MM.1S (cell line): ENCODE data around the gene PCNT.

ENCODE experiments used
- DNase-seq: peaks from one replicate; pipeline ENCODE4 v3.0.0-alpha.2; 2015
- H2AFZ ChIP-seq: fragments of 300-600 bp; sonication (generic); 2 replicates; pipeline ENCODE4 v1.6.0; 2016; ENCODE audit warnings: antibody characterized with exemption, low read length
- H3F3A ChIP-seq: fragments of 300-600 bp; sonication (generic); 2 replicates; pipeline ENCODE4 v1.6.1; 2016; ENCODE audit warnings: mild to moderate bottlenecking, antibody characterized with exemption, low read length, moderate library complexity, mixed read lengths; ENCODE audit not compliant: insufficient read depth
- H3K27ac ChIP-seq: fragments of 300-600 bp; sonication (generic); 2 replicates; pipeline ENCODE4 v1.5.1; 2016; ENCODE audit warnings: mild to moderate bottlenecking, low read length
- H3K27me3 ChIP-seq: fragments of 300-600 bp; sonication (generic); replicated peaks from 2 replicates; pipeline ENCODE4 v1.6.0; 2016; ENCODE audit warnings: low read length; ENCODE audit not compliant: insufficient read depth
- H3K36me3 ChIP-seq: fragments of 300-600 bp; sonication (generic); replicated peaks from 2 replicates; pipeline ENCODE4 v1.6.1; 2016; ENCODE audit warnings: mild to moderate bottlenecking, low read length, mixed read lengths; ENCODE audit not compliant: insufficient read depth
- H3K4me1 ChIP-seq: fragments of 300-600 bp; sonication (generic); 2 replicates; pipeline ENCODE4 v1.6.1; 2016; ENCODE audit warnings: low read length, mixed read lengths
- H3K4me2 ChIP-seq: fragments of 300-600 bp; sonication (generic); 2 replicates; pipeline ENCODE4 v1.6.0; 2016; ENCODE audit warnings: low read depth, low read length
- H3K4me3 ChIP-seq: fragments of 300-600 bp; sonication (generic); 2 replicates; pipeline ENCODE4 v1.5.1; 2016; ENCODE audit warnings: low read length, mixed read lengths
- H3K79me2 ChIP-seq: fragments of 300-600 bp; sonication (generic); 2 replicates; pipeline ENCODE4 v1.6.1; 2016; ENCODE audit warnings: mixed run types, low read length, mixed read lengths
- H3K9ac ChIP-seq: fragments of 300-600 bp; sonication (generic); 2 replicates; pipeline ENCODE4 v1.6.1; 2016; ENCODE audit warnings: low read length, mixed read lengths
- H3K9me2 ChIP-seq: fragments of 300-600 bp; sonication (generic); replicated peaks from 2 replicates; pipeline ENCODE4 v1.6.1; 2016; ENCODE audit warnings: mild to moderate bottlenecking, low read length, mixed read lengths; ENCODE audit not compliant: insufficient read depth
- H3K9me3 ChIP-seq: fragments of 300-600 bp; sonication (generic); replicated peaks from 2 replicates; pipeline ENCODE4 v1.6.1; 2016; ENCODE audit warnings: mild to moderate bottlenecking, low read length, mixed read lengths; ENCODE audit not compliant: insufficient read depth
- H4K20me1 ChIP-seq: fragments of 300-600 bp; sonication (generic); 2 replicates; pipeline ENCODE4 v1.6.1; 2016; ENCODE audit warnings: mild to moderate bottlenecking, low read length, moderate library complexity, mixed read lengths; ENCODE audit not compliant: insufficient read depth
- CTCF ChIP-seq: fragments of 300-600 bp; sonication (generic); IDR thresholded peaks from 2 replicates; pipeline ENCODE4 v1.5.1; 2016; ENCODE audit warnings: antibody characterized with exemption, low read length, mixed read lengths
- EZH2 ChIP-seq: fragments of 300-600 bp; sonication (generic); optimal IDR thresholded peaks from 2 replicates; pipeline ENCODE3; 2017; ENCODE audit warnings: low read depth, mild to moderate bottlenecking, antibody characterized with exemption, low read length, mixed read lengths
- EZH2phosphoT487 ChIP-seq: fragments of 300-600 bp; sonication (generic); IDR thresholded peaks from 2 replicates; pipeline ENCODE4 v1.6.1; 2018; ENCODE audit warnings: antibody characterized with exemption, low read length

Gene PCNT

GRCh38 chr21:46285761-46286647, 38.0 kb upstream of the PCNT start, which contains the start of gene YBEY:
Gene YBEY (plus strand): TSS chr21:46286342. CDS start chr21:46286914, 572 bp downstream.
- H3K4me2 ChIP-seq = peak within 1 kb of the TSS; percentile 58
- peak within 1 kb of the TSS; percentile 78 for H3K27ac ChIP-seq
- H3K9ac ChIP-seq = peak within 1 kb of the TSS; percentile 81
- peak within 1 kb of the TSS; percentile 73 for H3K4me3 ChIP-seq
- peaks cover 16% of the 10 kb centered on the region for H3F3A ChIP-seq
- H3K4me1 ChIP-seq = peaks cover 22% of the 10 kb centered on the region
- 0 out of 2 replicates have a peak, but pooled peaks cover 4% of the 10 kb centered on the region for H3K36me3 ChIP-seq
- no peaks in the 10 kb centered on the region for H3K9me3 ChIP-seq
- peak within 1 kb of the TSS; percentile 66 for H2AFZ ChIP-seq
- H4K20me1 ChIP-seq = no peaks in the 10 kb centered on the region; the same call in 1 of the 2 replicates
- no peaks in the 10 kb centered on the region for H3K9me2 ChIP-seq
- no peaks in the 10 kb centered on the region for H3K27me3 ChIP-seq
- peaks cover 55% of the 10 kb centered on the region for H3K79me2 ChIP-seq
- DNase-seq = peak; percentile 98
- TF ChIP-seq EZH2 (no peak), CTCF (peak; percentile 53)

- Histone ChIP-seq H3K9me2 (no peaks in the 10 kb centered on the region), H3K79me2 (peaks cover 50% of the 10 kb centered on the region), H3K36me3 (peaks cover 6% of the 10 kb centered on the region; the same call in 1 of the 2 replicates), H2AFZ (peak overlapping the region; percentile 66), H3K4me3 (peak overlapping the region; percentile 73), H3K27ac (peak overlapping the region; percentile 78; the same call in 1 of the 2 replicates), H3K4me1 (peaks cover 22% of the 10 kb centered on the region), H3K4me2 (peak overlapping the region; percentile 58), H3K9ac (peak overlapping the region; percentile 81), H3K9me3 (no peaks in the 10 kb centered on the region), H3F3A (peaks cover 16% of the 10 kb centered on the region), H3K27me3 (no peaks in the 10 kb centered on the region), H4K20me1 (no peaks in the 10 kb centered on the region; the same call in 1 of the 2 replicates)
- no peak for DNase-seq
- no peak for TF ChIP-seq EZH2
- no peak for TF ChIP-seq CTCF
- no peak for TF ChIP-seq EZH2phosphoT487
Measured at GRCh38 chr21:46286648-46287002, 37.3 kb upstream of the PCNT start.

- Histone ChIP-seq H3K4me3 (no peak overlapping the region), H3K4me1 (peaks cover 22% of the 10 kb centered on the region), H3F3A (peaks cover 16% of the 10 kb centered on the region)
Measured at GRCh38 chr21:46287541-46287940, 36.4 kb upstream of the PCNT start.

More at GRCh38 chr21:46287541-46287940, 36.4 kb upstream of the PCNT start:
- Histone ChIP-seq H3K9ac (no peak overlapping the region), H3K9me3 (no peaks in the 10 kb centered on the region), H3K27ac (no peak overlapping the region), H3K4me2 (peak overlapping the region; percentile 58; the same call in 1 of the 2 replicates), H3K9me2 (no peaks in the 10 kb centered on the region), H3K79me2 (peaks cover 42% of the 10 kb centered on the region), H4K20me1 (no peaks in the 10 kb centered on the region), H3K27me3 (no peaks in the 10 kb centered on the region), H3K36me3 (peaks cover 10% of the 10 kb centered on the region; the same call in 1 of the 2 replicates), H2AFZ (no peak overlapping the region)
- no peak for DNase-seq
- no peak for TF ChIP-seq CTCF
- TF ChIP-seq EZH2 = no peak
- TF ChIP-seq EZH2phosphoT487 = no peak
